ENCODE measurements around the gene CLCNKA. TPM values are rescaled to one million over a fixed set of nuclear protein-coding genes. Genes with fewer than 3 reads are reported as not detected.

Gene CLCNKA
- total and polyA plus RNA-seq, 2 of the 8 experiments (the other 6 are each of a cell fraction or from before 2014, with no cell fraction given) = 0.95 to 2.0 TPM

DNA sequence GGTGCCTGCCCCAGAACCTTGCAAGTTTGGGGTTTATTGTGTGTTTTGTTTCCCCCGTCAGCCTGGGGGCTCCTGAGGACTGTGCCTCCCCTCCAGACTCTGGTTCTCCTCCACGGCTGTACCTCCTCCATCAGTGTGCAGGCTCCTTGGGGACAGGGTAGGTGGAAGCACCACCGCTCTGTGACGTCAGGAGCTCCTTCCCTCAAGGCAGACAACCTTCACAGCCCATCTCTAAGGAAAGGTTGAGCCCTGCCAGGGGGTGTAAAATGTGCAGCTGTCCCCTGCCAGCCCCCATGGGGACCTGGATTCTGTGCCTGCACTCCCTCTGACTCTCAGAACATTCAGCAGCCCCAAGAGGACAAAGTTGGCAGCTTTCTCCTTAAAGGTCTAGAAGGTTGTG, 3.5 kb upstream of the CLCNKA start (continued):
- TF ChIP-seq EZH2 (IDR thresholded peaks at IDR 0.05; ENCODE audit: low read depth, low read length, severe bottlenecking) = no peak
- TF ChIP-seq JUND (IDR thresholded peaks at IDR 0.05; ENCODE audit: low read length) = no peak
